Breast epithelium (tissue), 3 donors: ENCODE results near the gene GTF2IRD1.
"Not testable (repeated sequence)": the region's sequence is repeated elsewhere in the genome, so short reads cannot be mapped to it uniquely, and the experiment has no call there.

Experiments used
- POLR2A ChIP-seq: fragments of 450-650 bp; IDR thresholded peaks from one replicate; pipeline ENCODE4 v1.6.1; 2016; ENCODE audit warnings: antibody characterized with exemption, mild to moderate bottlenecking, moderate library complexity
- TF ChIP-seq, protein P1 (sequence below), 3 donors: fragments of 450-650 bp; IDR thresholded peaks; one replicate each; pipeline ENCODE4 v1.5.1; 2016 to 2017; ENCODE audit warnings: antibody characterized with exemption in 3 of 3, mild to moderate bottlenecking in 3 of 3, moderate library complexity in 3 of 3

DNA sequence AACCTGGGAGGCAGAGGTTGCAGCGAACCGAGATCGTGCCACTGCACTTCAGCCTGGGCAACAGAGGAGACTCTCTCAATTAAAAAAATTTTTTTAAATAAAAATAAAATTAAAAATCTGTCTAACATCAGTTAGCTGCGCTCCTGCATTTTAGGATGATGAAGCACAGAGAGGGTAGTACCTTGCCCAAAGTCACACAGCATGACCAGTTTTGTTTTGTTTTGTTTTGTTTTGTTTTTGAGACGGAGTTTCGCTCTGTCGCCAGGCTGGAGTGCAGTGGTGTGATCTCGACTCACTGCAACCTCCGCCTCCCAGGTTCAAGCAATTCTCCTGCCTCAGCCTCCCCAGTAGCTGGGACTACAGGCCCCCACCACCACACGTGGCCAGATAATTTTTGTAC is 55.7 kb downstream of the GTF2IRD1 start:
- TF ChIP-seq, protein P1, sequence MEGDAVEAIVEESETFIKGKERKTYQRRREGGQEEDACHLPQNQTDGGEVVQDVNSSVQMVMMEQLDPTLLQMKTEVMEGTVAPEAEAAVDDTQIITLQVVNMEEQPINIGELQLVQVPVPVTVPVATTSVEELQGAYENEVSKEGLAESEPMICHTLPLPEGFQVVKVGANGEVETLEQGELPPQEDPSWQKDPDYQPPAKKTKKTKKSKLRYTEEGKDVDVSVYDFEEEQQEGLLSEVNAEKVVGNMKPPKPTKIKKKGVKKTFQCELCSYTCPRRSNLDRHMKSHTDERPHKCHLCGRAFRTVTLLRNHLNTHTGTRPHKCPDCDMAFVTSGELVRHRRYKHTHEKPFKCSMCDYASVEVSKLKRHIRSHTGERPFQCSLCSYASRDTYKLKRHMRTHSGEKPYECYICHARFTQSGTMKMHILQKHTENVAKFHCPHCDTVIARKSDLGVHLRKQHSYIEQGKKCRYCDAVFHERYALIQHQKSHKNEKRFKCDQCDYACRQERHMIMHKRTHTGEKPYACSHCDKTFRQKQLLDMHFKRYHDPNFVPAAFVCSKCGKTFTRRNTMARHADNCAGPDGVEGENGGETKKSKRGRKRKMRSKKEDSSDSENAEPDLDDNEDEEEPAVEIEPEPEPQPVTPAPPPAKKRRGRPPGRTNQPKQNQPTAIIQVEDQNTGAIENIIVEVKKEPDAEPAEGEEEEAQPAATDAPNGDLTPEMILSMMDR (IDR thresholded peaks at IDR 0.05): not testable (repeated sequence)
- not testable (repeated sequence) for TF ChIP-seq POLR2A
